ENCODE data around the gene LMNA.
"Not testable (repeated sequence)": the region's sequence is repeated elsewhere in the genome, so short reads cannot be mapped to it uniquely, and the experiment has no call there.

LMNA gene

DNA sequence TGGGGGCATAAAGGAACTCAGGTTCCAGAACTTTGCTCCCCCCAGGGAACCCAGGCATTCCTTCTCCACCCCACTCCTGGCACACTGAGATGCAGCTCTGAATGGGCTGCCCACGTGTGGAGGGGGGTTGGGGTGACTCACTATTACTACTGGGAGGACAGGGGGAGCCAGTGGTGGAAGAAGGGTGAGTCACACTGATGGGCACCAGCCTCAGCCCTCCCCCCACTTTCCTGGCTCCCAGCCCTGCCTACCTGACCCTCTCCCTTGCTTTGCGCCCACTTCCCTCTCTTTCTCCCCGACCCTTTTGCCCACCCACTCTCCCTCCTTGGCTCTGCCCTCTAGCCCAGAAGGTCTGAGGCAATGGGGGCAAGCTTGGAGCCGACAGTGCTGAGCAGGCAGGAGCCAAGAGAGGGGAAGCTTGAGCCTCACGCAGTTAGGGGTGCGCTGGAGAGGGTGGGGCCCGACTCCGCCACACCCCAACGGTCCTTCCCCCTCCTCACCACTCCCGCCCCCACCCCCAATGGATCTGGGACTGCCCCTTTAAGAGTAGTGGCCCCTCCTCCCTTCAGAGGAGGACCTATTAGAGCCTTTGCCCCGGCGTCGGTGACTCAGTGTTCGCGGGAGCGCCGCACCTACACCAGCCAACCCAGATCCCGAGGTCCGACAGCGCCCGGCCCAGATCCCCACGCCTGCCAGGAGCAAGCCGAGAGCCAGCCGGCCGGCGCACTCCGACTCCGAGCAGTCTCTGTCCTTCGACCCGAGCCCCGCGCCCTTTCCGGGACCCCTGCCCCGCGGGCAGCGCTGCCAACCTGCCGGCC lies at the start of gene LMNA:
Gene LMNA, plus strand, starts transcription at position 611 of the 818 bp plus-strand sequence. CDS start 208 bp downstream, outside the sequence.
- Mint-ChIP-seq H3K27me3 (peaks cover 37% of the 10 kb centered on the region), H3K27ac (peak within 1 kb of the TSS; percentile 49 to 88), H3K4me3 (peak within 1 kb of the TSS; percentile 94), H3K4me1 (peaks cover 43% of the 10 kb centered on the region), H3K9me3 (no peaks in the 10 kb centered on the region)
- peak; percentile 66 to 79 for DNase-seq
- ATAC-seq, result peak; percentile 91

GRCh38 chr1:156065212-156065611 lies 49.3 kb upstream of the LMNA start:
- peak overlapping the region in 1 of 2 donors; percentile 49 for H3K27ac Mint-ChIP-seq
- H3K4me3 Mint-ChIP-seq, result no peak overlapping the region

GRCh38 chr1:156065871-156066270 lies 48.6 kb upstream of the LMNA start:
- no peak for ATAC-seq
- no peaks in the 10 kb centered on the region for H3K27me3 Mint-ChIP-seq
- no peak overlapping the region for H3K27ac Mint-ChIP-seq
- DNase-seq, result no peak
- H3K4me1 Mint-ChIP-seq, result peaks cover 19% of the 10 kb centered on the region
- no peaks in the 10 kb centered on the region for H3K9me3 Mint-ChIP-seq
- H3K4me3 Mint-ChIP-seq, result no peak overlapping the region

More at GRCh38 chr1:156065212-156065611, 49.3 kb upstream of the LMNA start:
- H3K4me1 Mint-ChIP-seq, result peaks cover 19% of the 10 kb centered on the region
- H3K27me3 Mint-ChIP-seq, result no peaks in the 10 kb centered on the region
- H3K9me3 Mint-ChIP-seq, result no peaks in the 10 kb centered on the region
- DNase-seq, result no peak
- peak; percentile 16 for ATAC-seq

DNA sequence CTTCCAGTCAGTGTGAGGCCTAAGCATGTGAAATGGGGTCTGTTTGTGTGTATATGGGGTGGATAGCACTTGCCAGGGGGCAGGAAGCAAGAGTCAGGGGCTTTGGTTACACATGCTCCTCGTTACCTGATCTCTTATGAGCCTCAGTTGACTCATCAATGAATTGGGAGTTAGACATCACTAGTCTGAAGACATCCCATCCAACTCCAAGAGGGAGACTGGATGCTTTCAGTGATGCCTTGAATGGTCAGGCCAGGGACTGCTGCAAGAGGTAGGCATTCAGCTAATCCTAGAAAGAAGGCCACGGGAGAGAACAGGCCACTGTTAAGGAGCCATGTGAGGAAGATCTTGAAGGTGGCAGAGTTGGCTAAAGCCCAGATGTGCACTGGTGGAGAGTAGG lies 47.2 kb upstream of the LMNA start:
- no peak overlapping the region for H3K4me3 Mint-ChIP-seq
- H3K9me3 Mint-ChIP-seq, result no peaks in the 10 kb centered on the region
- H3K27ac Mint-ChIP-seq, result no peak overlapping the region
- H3K4me1 Mint-ChIP-seq, result peaks cover 19% of the 10 kb centered on the region
- H3K27me3 Mint-ChIP-seq, result no peaks in the 10 kb centered on the region
- DNase-seq (no peak), ATAC-seq (no peak)

GRCh38 chr1:156069490-156070455 lies 44.7 kb upstream of the LMNA start:
- H3K27ac Mint-ChIP-seq, result no peak overlapping the region
- H3K4me1 Mint-ChIP-seq, result peaks cover 14% of the 10 kb centered on the region
- H3K9me3 Mint-ChIP-seq, result no peaks in the 10 kb centered on the region
- no peaks in the 10 kb centered on the region for H3K27me3 Mint-ChIP-seq
- ATAC-seq (no peak), DNase-seq (no peak)
- H3K4me3 Mint-ChIP-seq, result no peak overlapping the region

DNA sequence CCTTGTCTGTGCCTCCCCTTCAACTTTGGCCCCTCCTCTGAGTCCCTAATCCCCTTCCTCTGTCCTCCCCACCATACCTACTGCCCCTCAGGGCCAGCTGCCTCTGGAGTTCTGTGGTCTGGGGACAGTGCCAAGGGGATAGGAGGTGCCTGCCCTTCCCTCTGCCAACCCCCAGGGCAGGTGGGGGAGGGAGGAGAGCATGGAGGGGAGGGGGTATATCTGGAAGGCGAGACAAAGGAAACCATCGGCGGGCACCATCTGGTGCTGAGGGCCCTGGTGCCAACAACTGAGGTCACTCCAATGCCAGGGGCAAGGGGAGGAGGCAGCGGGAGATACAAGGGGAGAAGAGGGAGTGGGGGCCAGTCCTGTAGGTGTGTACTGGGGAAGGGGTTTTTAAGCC lies 44.0 kb upstream of the LMNA start:
- DNase-seq, result no peak
- ATAC-seq, result no peak
- Mint-ChIP-seq H3K4me1 (peaks cover 6% of the 10 kb centered on the region), H3K27ac (no peak overlapping the region), H3K9me3 (no peaks in the 10 kb centered on the region), H3K4me3 (no peak overlapping the region), H3K27me3 (no peaks in the 10 kb centered on the region)

GRCh38 chr1:156071332-156071816 lies 43.1 kb upstream of the LMNA start:
- H3K27ac Mint-ChIP-seq, result not testable (repeated sequence)

DNA sequence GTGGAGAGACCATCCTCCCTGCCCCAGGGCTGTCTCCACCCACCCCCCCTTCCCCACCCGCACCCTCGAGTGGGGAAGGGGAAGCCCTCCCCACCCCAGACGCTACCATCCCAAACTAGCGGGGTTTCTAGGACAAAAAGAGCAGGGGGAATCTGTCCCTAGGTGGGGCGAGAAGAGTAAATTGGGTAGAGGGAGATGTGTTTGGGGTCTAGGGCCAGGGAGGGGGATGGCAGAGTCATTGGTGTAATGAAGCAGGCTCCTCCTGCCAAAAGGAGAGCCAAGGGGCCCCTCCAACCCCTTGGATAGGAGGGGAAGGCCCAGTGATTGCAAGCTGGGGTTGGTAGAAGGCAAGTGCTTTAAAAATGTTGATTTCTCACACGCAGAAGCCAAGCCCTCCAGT lies 42.3 kb upstream of the LMNA start:
- Mint-ChIP-seq H3K9me3 (no peaks in the 10 kb centered on the region), H3K27me3 (no peaks in the 10 kb centered on the region), H3K27ac (no peak overlapping the region), H3K4me1 (no peaks in the 10 kb centered on the region), H3K4me3 (no peak overlapping the region)
- ATAC-seq (no peak), DNase-seq (no peak)

More at GRCh38 chr1:156071332-156071816, 43.1 kb upstream of the LMNA start:
- DNase-seq, H3K27me3 Mint-ChIP-seq, H3K4me1 Mint-ChIP-seq, H3K9me3 Mint-ChIP-seq, H3K4me3 Mint-ChIP-seq, ATAC-seq: not testable (repeated sequence)

DNA sequence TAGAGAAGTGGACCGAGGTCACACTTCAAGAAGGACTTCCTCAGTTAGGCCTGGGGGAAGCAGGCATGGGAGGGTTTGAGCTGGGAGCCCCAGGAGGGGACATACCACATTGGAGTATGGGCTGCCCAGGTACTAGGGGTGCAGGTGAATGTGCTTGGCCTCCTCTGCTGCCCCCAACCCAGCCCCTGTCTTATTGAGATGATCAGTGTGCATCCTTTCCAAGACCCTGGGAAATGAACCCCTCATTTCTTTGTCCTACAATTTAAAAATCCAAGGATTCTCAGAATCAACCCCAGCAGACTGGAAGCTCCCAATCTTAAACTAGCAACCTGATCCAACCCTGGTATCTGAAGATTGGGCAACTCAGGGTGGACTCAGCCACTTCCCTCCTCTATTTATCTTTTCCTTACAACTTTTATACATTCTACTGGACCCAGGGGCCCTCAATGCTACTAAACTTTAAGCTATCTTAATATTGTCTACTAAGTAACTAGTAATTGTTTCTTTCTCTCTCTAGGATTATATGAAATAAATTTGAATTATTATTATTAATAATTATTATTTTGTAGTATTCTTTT lies 41.3 kb upstream of the LMNA start:
- Mint-ChIP-seq H3K4me1 (no peaks in the 10 kb centered on the region), H3K27me3 (no peaks in the 10 kb centered on the region), H3K9me3 (no peaks in the 10 kb centered on the region), H3K27ac (no peak overlapping the region), H3K4me3 (no peak overlapping the region)
- DNase-seq, result no peak
- no peak for ATAC-seq

DNA sequence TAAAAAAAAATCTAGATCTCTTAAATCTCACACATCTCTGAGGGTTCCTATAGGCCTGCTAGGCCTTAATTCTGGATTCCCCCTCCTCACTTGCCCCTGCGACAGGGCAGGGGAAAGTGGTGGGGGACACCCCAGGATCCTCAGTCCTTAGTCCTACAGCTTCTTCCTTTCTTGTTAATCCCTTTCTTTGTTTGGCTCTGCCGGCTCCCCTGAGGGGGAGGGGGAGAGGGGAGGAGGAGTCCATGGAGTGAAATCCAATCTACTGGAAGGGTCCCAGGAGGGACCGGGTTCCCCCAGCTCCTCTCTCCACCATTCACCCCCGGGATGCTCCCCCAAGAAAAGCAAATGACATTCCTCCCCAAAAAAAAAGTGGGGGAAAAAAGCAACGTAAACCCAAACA lies 40.8 kb upstream of the LMNA start:
- Mint-ChIP-seq H3K27ac (no peak overlapping the region), H3K4me3 (no peak overlapping the region), H3K9me3 (no peaks in the 10 kb centered on the region), H3K27me3 (peaks cover 1% of the 10 kb centered on the region), H3K4me1 (no peaks in the 10 kb centered on the region)
- DNase-seq (no peak), ATAC-seq (no peak)

DNA sequence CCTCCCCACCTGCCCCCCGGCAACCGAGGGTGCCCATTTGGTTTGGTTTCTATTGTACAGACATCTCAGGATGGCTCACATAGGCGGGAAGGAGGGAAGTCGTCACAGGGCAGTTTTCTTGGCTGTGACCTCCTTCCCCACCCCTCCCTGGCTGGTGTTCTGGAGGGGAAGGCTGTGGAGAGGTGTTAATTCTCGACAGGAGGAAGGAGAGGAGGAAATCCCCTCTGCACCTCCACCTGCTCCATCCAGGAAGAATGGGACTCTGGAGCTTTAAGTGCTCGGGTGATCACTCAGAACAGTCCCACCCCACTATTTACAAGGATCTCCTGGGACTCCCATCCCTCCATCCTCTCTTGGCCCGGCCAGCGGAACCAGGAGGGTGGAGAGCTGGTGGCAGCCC lies 39.9 kb upstream of the LMNA start:
- H3K27ac Mint-ChIP-seq, result no peak overlapping the region
- no peaks in the 10 kb centered on the region for H3K4me1 Mint-ChIP-seq
- DNase-seq (no peak), ATAC-seq (no peak)
- H3K27me3 Mint-ChIP-seq, result peaks cover 8% of the 10 kb centered on the region
- no peak overlapping the region for H3K4me3 Mint-ChIP-seq
- no peaks in the 10 kb centered on the region for H3K9me3 Mint-ChIP-seq

DNA sequence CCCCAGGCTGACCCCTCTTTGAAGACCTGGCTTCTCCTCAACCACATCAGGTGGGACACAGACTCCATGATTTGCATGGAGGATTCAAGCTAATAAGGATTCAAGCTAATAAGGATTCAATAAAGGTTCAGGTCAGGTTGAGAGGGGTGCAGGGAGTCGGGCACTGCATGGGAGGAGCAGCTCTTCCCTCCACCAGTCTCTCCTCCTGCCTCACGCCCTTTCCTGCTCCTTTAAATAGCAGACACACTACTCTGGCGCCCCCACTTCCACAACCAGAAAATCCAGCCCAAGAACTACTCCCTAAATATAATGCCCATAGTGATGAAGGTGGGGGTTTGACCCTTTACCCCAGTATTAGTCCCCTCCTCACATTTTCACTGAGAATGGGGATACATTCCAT lies 39.3 kb upstream of the LMNA start:
- no peak for ATAC-seq

DNA sequence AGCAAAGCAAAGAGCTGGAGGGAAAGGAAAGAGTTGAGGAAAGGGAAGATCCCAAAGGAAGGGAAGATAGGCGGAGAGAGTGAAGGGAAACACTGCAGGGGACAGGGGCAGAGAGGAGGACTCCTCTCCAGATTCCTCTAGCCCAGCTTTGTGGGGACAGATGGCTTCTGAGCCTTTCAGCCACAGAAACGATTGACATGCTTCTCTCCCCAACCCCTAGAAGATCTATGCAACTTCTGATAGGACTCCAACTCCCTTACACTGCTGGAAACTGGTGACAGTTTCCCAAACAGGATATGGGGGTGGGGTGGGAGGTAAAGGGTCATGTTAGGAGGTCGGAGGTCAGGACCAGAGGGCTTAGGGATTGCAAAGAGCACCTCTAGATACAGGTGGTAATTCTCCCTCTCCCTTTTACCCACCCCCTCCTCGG lies 38.7 kb upstream of the LMNA start:
- ATAC-seq (no peak), DNase-seq (no peak)
- Mint-ChIP-seq H3K27me3 (peaks cover 12% of the 10 kb centered on the region), H3K4me1 (no peaks in the 10 kb centered on the region), H3K27ac (no peak overlapping the region), H3K9me3 (no peaks in the 10 kb centered on the region), H3K4me3 (no peak overlapping the region)

More for the DNA sequence above, 39.3 kb upstream of the LMNA start:
- no peak for DNase-seq
- no peaks in the 10 kb centered on the region for H3K9me3 Mint-ChIP-seq
- no peak overlapping the region for H3K4me3 Mint-ChIP-seq
- H3K4me1 Mint-ChIP-seq, result no peaks in the 10 kb centered on the region
- H3K27ac Mint-ChIP-seq, result no peak overlapping the region
- peaks cover 8% of the 10 kb centered on the region for H3K27me3 Mint-ChIP-seq

DNA sequence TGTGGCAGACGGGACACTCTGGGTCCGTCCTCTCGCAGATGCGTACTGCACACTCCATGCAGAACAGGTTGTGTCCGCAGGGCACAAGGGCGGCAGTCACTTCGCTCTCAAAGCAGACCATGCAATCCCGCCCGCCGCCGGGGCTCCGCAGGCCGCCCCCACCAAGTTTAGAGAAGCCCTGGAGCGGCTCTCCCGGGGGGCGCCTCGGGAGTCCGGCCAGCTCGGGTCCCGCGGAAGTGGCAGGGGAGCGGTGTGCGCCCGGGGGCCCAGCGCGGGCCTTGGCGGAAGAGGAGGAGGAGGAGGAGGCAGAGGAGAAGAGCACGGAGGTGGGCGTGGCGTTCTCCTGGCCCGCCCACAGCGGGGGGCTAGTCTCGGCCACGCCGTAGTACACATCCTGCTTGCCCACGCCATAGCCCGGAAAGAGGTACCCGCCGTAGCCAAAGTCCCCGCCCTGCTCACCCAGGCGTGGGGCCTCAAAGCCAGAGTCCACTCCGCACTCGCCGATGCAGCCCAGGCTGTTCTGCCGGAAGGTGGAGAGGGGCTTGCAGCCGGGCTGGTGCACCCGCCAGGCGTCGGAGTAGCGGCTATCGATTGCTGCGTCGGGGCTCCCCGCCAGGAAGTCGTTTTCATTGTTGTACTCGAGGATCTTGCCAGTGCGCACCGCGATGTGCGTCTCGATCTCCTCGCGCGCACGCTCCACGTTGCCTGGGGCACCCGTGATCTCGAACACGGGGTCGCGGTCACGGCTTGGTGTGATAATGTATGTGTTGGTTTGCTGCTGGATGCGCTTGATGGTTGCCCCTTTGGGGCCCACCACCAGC lies 37.7 kb upstream of the LMNA start:
- Mint-ChIP-seq H3K4me3 (peak overlapping the region in 1 of 2 donors; percentile 15), H3K4me1 (no peaks in the 10 kb centered on the region), H3K27me3 (peaks cover 18% of the 10 kb centered on the region), H3K9me3 (no peaks in the 10 kb centered on the region), H3K27ac (no peak overlapping the region)
- no peak for DNase-seq
- ATAC-seq, result peak; percentile 71

- Mint-ChIP-seq H3K4me3 (no peak overlapping the region), H3K4me1 (no peaks in the 10 kb centered on the region), H3K27me3 (peaks cover 18% of the 10 kb centered on the region), H3K27ac (no peak overlapping the region), H3K9me3 (no peaks in the 10 kb centered on the region)
- ATAC-seq (no peak), DNase-seq (no peak)
Observed at GRCh38 chr1:156077430-156077760, 37.1 kb upstream of the LMNA start.

Measured in stimulated activated naive CD8-positive, alpha-beta T cell treated with anti-CD3 and anti-CD28 coated beads, Interleukin-15, amount 100 ng/mL, for 72 hours (primary cell).